SK-N-SH (cell line): ENCODE data around the gene ATG7.

Experiments
- CTCF ChIP-seq: fragments of 200-600 bp; sonication (generic); IDR thresholded peaks from 2 replicates; pipeline ENCODE4 v1.6.1; 2017; ENCODE audit warnings: antibody characterized with exemption, mild to moderate bottlenecking, moderate library complexity
- ELF1 ChIP-seq: IDR thresholded peaks from 2 replicates; pipeline ENCODE4 v1.4.0; 2012
- EZH2phosphoT487 ChIP-seq: fragments of 200-600 bp; sonication (generic); IDR thresholded peaks from 2 replicates; pipeline ENCODE4 v1.6.1; 2017; ENCODE audit warnings: low read depth, mixed run types, mild to moderate bottlenecking, antibody characterized with exemption, moderate library complexity, borderline replicate concordance
- GABPA ChIP-seq: IDR thresholded peaks from 2 replicates; pipeline ENCODE4 v1.4.0; 2012; ENCODE audit warnings: low read depth, mild to moderate bottlenecking
- GATA2 ChIP-seq: sonication (generic); formaldehyde crosslinking; IDR thresholded peaks from 2 replicates; pipeline ENCODE4 v1.5.0; 2020; ENCODE audit warnings: mild to moderate bottlenecking, missing genetic modification reagents
- JUND ChIP-seq: IDR thresholded peaks from 2 replicates; pipeline ENCODE4 v1.4.0; 2012
- MXI1 ChIP-seq: IDR thresholded peaks from 2 replicates; pipeline ENCODE4 v1.6.1; 2012; ENCODE audit warnings: mild to moderate bottlenecking, low read depth, low read length, improper control_type of control experiment
- RAD21 ChIP-seq: IDR thresholded peaks from 2 replicates; pipeline ENCODE4 v1.6.1; 2012; ENCODE audit warnings: mild to moderate bottlenecking, low read length
- REST ChIP-seq: IDR thresholded peaks from 2 replicates; pipeline ENCODE4 v1.6.1; 2012; ENCODE audit warnings: mild to moderate bottlenecking, low read depth, low read length, moderate library complexity
- SIN3A ChIP-seq: IDR thresholded peaks from 2 replicates; pipeline ENCODE4 v1.6.1; 2012; ENCODE audit warnings: low read depth, mild to moderate bottlenecking, low read length, moderate library complexity, borderline replicate concordance
- TAF1 ChIP-seq: IDR thresholded peaks from 2 replicates; pipeline ENCODE4 v1.6.1; 2012; ENCODE audit warnings: low read depth, mild to moderate bottlenecking, low read length, moderate library complexity, borderline replicate concordance
- ZBTB33 ChIP-seq: IDR thresholded peaks from 2 replicates; pipeline ENCODE4 v1.4.0; 2012; ENCODE audit warnings: low read depth, borderline replicate concordance

- TF ChIP-seq CTCF (no peak), REST (no peak), GATA2 (CRISPR knock-in tag) (no peak), EZH2phosphoT487 (no peak), GABPA (no peak), MXI1 (no peak), RAD21 (no peak), JUND (no peak), SIN3A (no peak), TAF1 (no peak), ELF1 (no peak), ZBTB33 (no peak)
Observed at GRCh38 chr3:11331101-11331500, 58.9 kb downstream of the ATG7 start.
